Subcutaneous abdominal adipose tissue (tissue), 5 donors: ENCODE results near the gene PHYKPL.

ENCODE experiments used
- H3K27ac ChIP-seq: one replicate; pipeline ENCODE4 v1.7.0; 2013; ENCODE audit warnings: low read depth, mild to moderate bottlenecking, inconsistent platforms, low read length, moderate library complexity
- H3K27me3 ChIP-seq, 5 donors: one replicate each; pipeline ENCODE4 v1.7.0; 2013; ENCODE audit warnings: low read length in 5 of 5, inconsistent platforms in 1 of 5; ENCODE audit not compliant: control insufficient read depth in 5 of 5, insufficient read depth in 4 of 5
- H3K36me3 ChIP-seq, 5 donors: one replicate each; pipeline ENCODE4 v1.7.0; 2013; ENCODE audit warnings: low read length in 5 of 5; ENCODE audit not compliant: control insufficient read depth in 5 of 5, insufficient read depth in 5 of 5
- H3K4me1 ChIP-seq, 5 donors: one replicate each; pipeline ENCODE4 v1.7.0; 2013; ENCODE audit warnings: low read length in 5 of 5, mild to moderate bottlenecking in 3 of 5, moderate library complexity in 1 of 5; ENCODE audit not compliant: control insufficient read depth in 5 of 5, insufficient read depth in 5 of 5
- H3K4me3 ChIP-seq, 5 donors: one replicate each; pipeline ENCODE4 v1.7.0; 2013; ENCODE audit warnings: low read length in 5 of 5, low read depth in 1 of 5
- H3K9ac ChIP-seq, 5 donors: one replicate each; pipeline ENCODE4 v1.7.0; 2013; ENCODE audit warnings: low read length in 5 of 5, mild to moderate bottlenecking in 4 of 5, moderate library complexity in 3 of 5
- H3K9me3 ChIP-seq, 5 donors: one replicate each; pipeline ENCODE4 v1.7.0; 2013; ENCODE audit warnings: low read length in 5 of 5; ENCODE audit not compliant: control insufficient read depth in 5 of 5
- donor health status: healthy.
- donor health status: healthy.
- donor health status: healthy.
- donor health status: healthy.
- donor health status: healthy.

The PHYKPL gene

GRCh38 chr5:178227138-178227659, 5.4 kb downstream of the PHYKPL start:
- Histone ChIP-seq H3K4me1 (peaks cover 8 to 48% (median 45%) of the 10 kb centered on the region in 5 donors), H3K27me3 (no peaks in the 10 kb centered on the region), H3K4me3 (no peak overlapping the region), H3K36me3 (peaks cover 3 to 84% (median 56%) of the 10 kb centered on the region in 5 donors), H3K27ac (peak overlapping the region; percentile 37), H3K9ac (no peak overlapping the region), H3K9me3 (no peaks in the 10 kb centered on the region)

GRCh38 chr5:178225174-178225573, 7.4 kb downstream of the PHYKPL start:
- no peak overlapping the region for H3K27ac ChIP-seq
- no peak overlapping the region for H3K9ac ChIP-seq
- no peaks in the 10 kb centered on the region for H3K9me3 ChIP-seq
- H3K4me1 ChIP-seq, result peaks cover 2 to 30% (median 27%) of the 10 kb centered on the region in 5 donors
- H3K36me3 ChIP-seq, result peaks cover 3 to 87% (median 68%) of the 10 kb centered on the region in 5 donors
- H3K27me3 ChIP-seq, result no peaks in the 10 kb centered on the region
- no peak overlapping the region for H3K4me3 ChIP-seq

- no peak overlapping the region for H3K4me3 ChIP-seq
- H3K27me3 ChIP-seq, result no peaks in the 10 kb centered on the region
- no peaks in the 10 kb centered on the region for H3K9me3 ChIP-seq
- no peak overlapping the region for H3K27ac ChIP-seq
- no peak overlapping the region for H3K9ac ChIP-seq
- H3K4me1 ChIP-seq, result peaks cover 0 to 23% (median 19%) of the 10 kb centered on the region in 5 donors
- peaks cover 1 to 84% (median 63%) of the 10 kb centered on the region in 5 donors for H3K36me3 ChIP-seq
These were observed 8.2 kb downstream of the PHYKPL start for GRCh38 chr5:178224403-178224802.

GRCh38 chr5:178223828-178224335, 8.7 kb downstream of the PHYKPL start:
- H3K9ac ChIP-seq, result no peak overlapping the region
- peaks cover 0 to 80% (median 60%) of the 10 kb centered on the region in 5 donors for H3K36me3 ChIP-seq
- H3K4me3 ChIP-seq, result no peak overlapping the region
- no peaks in the 10 kb centered on the region for H3K9me3 ChIP-seq
- H3K27ac ChIP-seq, result no peak overlapping the region
- peaks cover 0 to 17% (median 14%) of the 10 kb centered on the region in 5 donors for H3K4me1 ChIP-seq
- no peaks in the 10 kb centered on the region for H3K27me3 ChIP-seq

GRCh38 chr5:178223196-178223773, 9.3 kb downstream of the PHYKPL start:
- H3K27me3 ChIP-seq, result no peaks in the 10 kb centered on the region
- peaks cover 3 to 77% (median 54%) of the 10 kb centered on the region in 5 donors for H3K36me3 ChIP-seq
- H3K4me3 ChIP-seq, result no peak overlapping the region
- peaks cover 0 to 11% (median 8%) of the 10 kb centered on the region in 5 donors for H3K4me1 ChIP-seq
- no peak overlapping the region for H3K9ac ChIP-seq
- H3K9me3 ChIP-seq, result no peaks in the 10 kb centered on the region
- no peak overlapping the region for H3K27ac ChIP-seq

- peaks cover 0 to 10% (median 7%) of the 10 kb centered on the region in 5 donors for H3K4me1 ChIP-seq
- no peak overlapping the region for H3K9ac ChIP-seq
- H3K27me3 ChIP-seq, result no peaks in the 10 kb centered on the region
- H3K9me3 ChIP-seq, result no peaks in the 10 kb centered on the region
- no peak overlapping the region for H3K27ac ChIP-seq
- peaks cover 3 to 70% (median 44%) of the 10 kb centered on the region in 5 donors for H3K36me3 ChIP-seq
- no peak overlapping the region for H3K4me3 ChIP-seq
These were observed 10.3 kb downstream of the PHYKPL start for GRCh38 chr5:178222292-178222691.

- Histone ChIP-seq H3K27me3 (no peaks in the 10 kb centered on the region), H3K4me3 (no peak overlapping the region), H3K27ac (no peak overlapping the region), H3K9ac (no peak overlapping the region), H3K4me1 (peaks cover 0 to 10% (median 7%) of the 10 kb centered on the region in 5 donors), H3K36me3 (peaks cover 3 to 68% (median 43%) of the 10 kb centered on the region in 5 donors), H3K9me3 (no peaks in the 10 kb centered on the region)
These were observed 10.7 kb downstream of the PHYKPL start for GRCh38 chr5:178221853-178222252.

- H3K4me1 ChIP-seq, result peaks cover 0 to 10% (median 7%) of the 10 kb centered on the region in 5 donors
- H3K27ac ChIP-seq, result no peak overlapping the region
- no peak overlapping the region for H3K9ac ChIP-seq
These were observed 11.3 kb downstream of the PHYKPL start for GRCh38 chr5:178221282-178221681.

GRCh38 chr5:178218827-178219226, 13.8 kb downstream of the PHYKPL start:
- H3K27me3 ChIP-seq, result no peaks in the 10 kb centered on the region
- H3K9me3 ChIP-seq, result no peaks in the 10 kb centered on the region
- H3K9ac ChIP-seq, result no peak overlapping the region
- H3K36me3 ChIP-seq, result peaks cover 3 to 72% (median 60%) of the 10 kb centered on the region in 5 donors
- no peak overlapping the region for H3K4me3 ChIP-seq
- H3K4me1 ChIP-seq, result peaks cover 0 to 9% (median 7%) of the 10 kb centered on the region in 5 donors
- H3K27ac ChIP-seq, result no peak overlapping the region

More at GRCh38 chr5:178221282-178221681, 11.3 kb downstream of the PHYKPL start:
- peaks cover 3 to 69% (median 48%) of the 10 kb centered on the region in 5 donors for H3K36me3 ChIP-seq
- no peaks in the 10 kb centered on the region for H3K9me3 ChIP-seq
- H3K27me3 ChIP-seq, result no peaks in the 10 kb centered on the region
- H3K4me3 ChIP-seq, result no peak overlapping the region

- Histone ChIP-seq H3K27ac (no peak overlapping the region), H3K36me3 (peaks cover 3 to 74% (median 62%) of the 10 kb centered on the region in 5 donors), H3K4me3 (no peak overlapping the region), H3K27me3 (no peaks in the 10 kb centered on the region), H3K9ac (no peak overlapping the region), H3K9me3 (no peaks in the 10 kb centered on the region), H3K4me1 (peaks cover 0 to 8% (median 7%) of the 10 kb centered on the region in 5 donors)
These were observed 14.3 kb downstream of the PHYKPL start for GRCh38 chr5:178218237-178218776.
